ENCODE data around the gene CPB2. TPM values are rescaled to one million over a fixed set of nuclear protein-coding genes. Genes with fewer than 3 reads are reported as not detected.

The CPB2 gene
- total and polyA plus RNA-seq, 10 donors: not detected

- Histone ChIP-seq H3K27me3 (replicated peaks in 1 of 7) (no peaks in the 10 kb centered on the region), H3K27ac (no peak overlapping the region), H3K9me3 (peaks cover 0 to 7% (median 6%) of the 10 kb centered on the region in 8 donors), H3K36me3 (peaks cover 0 to 44% (median 3%) of the 10 kb centered on the region in 6 donors), H3K4me3 (no peak overlapping the region), H3K4me1 (peaks cover 0 to 3% (median 0%) of the 10 kb centered on the region in 6 donors)
- DNase-seq: no peak
- WGBS, 5 donors: 94 to 99% (median 98%) methylated on average over 4 of the region's 4 CpGs
- intact Hi-C loops (cut with DNase I; ENCODE audit: low total_unique reads): no loop called here
- no peak for TF ChIP-seq CTCF (IDR thresholded peaks at IDR 0.05 in 8 of 11, conservative IDR thresholded peaks at IDR 0.05 in 3 of 11)
Observed at GRCh38 chr13:46025157-46025556, 79.7 kb downstream of the CPB2 start.

- TF ChIP-seq POLR2AphosphoS5 (IDR thresholded peaks at IDR 0.05) (no peak), POLR2A (IDR thresholded peaks at IDR 0.05) (no peak), CTCF (IDR thresholded peaks at IDR 0.05 in 8 of 11, conservative IDR thresholded peaks at IDR 0.05 in 3 of 11) (no peak)
- WGBS, 5 donors: 91 to 99% (median 95%) methylated on average over 2 of the region's 2 CpGs
Observed at GRCh38 chr13:46022481-46022880, 82.4 kb downstream of the CPB2 start.

GRCh38 chr13:46016216-46016615 lies 88.6 kb downstream of the CPB2 start:
- no peaks in the 10 kb centered on the region for H3K9me3 ChIP-seq
- H3K4me1 ChIP-seq: peaks cover 0 to 11% (median 0%) of the 10 kb centered on the region in 6 donors
- no peak overlapping the region for H3K4me3 ChIP-seq
- no peak for DNase-seq
- peaks cover 0 to 93% (median 38%) of the 10 kb centered on the region in 6 donors for H3K36me3 ChIP-seq
- no peak overlapping the region for H3K27ac ChIP-seq
- TF ChIP-seq POLR2A (IDR thresholded peaks at IDR 0.05): no peak
- no peak for TF ChIP-seq POLR2AphosphoS5 (IDR thresholded peaks at IDR 0.05)
- TF ChIP-seq CTCF (IDR thresholded peaks at IDR 0.05 in 8 of 11, conservative IDR thresholded peaks at IDR 0.05 in 3 of 11): no peak
- H3K27me3 ChIP-seq (replicated peaks in 1 of 7): no peaks in the 10 kb centered on the region
- intact Hi-C loops (cut with DNase I; ENCODE audit: low total_unique reads): no loop called here

More at GRCh38 chr13:46022481-46022880, 82.4 kb downstream of the CPB2 start:
- no peak for DNase-seq
- no peak overlapping the region for H3K4me3 ChIP-seq
- no peaks in the 10 kb centered on the region for H3K9me3 ChIP-seq
- no peak overlapping the region for H3K27ac ChIP-seq
- no peaks in the 10 kb centered on the region for H3K27me3 ChIP-seq (replicated peaks in 1 of 7)
- H3K36me3 ChIP-seq: peaks cover 0 to 62% (median 21%) of the 10 kb centered on the region in 6 donors
- peaks cover 0 to 3% (median 0%) of the 10 kb centered on the region in 6 donors for H3K4me1 ChIP-seq
- intact Hi-C loops (cut with DNase I; ENCODE audit: low total_unique reads): no loop called here

- intact Hi-C loops (cut with DNase I; ENCODE audit: low total_unique reads): no loop called here
- no peak for DNase-seq
- H3K4me1 ChIP-seq: peaks cover 0 to 11% (median 0%) of the 10 kb centered on the region in 6 donors
- 54 to 83% (median 67%) methylated on average over 3 of the region's 3 CpGs for WGBS, 5 donors
- H3K4me3 ChIP-seq: no peak overlapping the region
- H3K27ac ChIP-seq: no peak overlapping the region
- H3K27me3 ChIP-seq (replicated peaks in 1 of 7): no peaks in the 10 kb centered on the region
- no peaks in the 10 kb centered on the region for H3K9me3 ChIP-seq
- TF ChIP-seq POLR2AphosphoS5 (IDR thresholded peaks at IDR 0.05) (no peak), CTCF (IDR thresholded peaks at IDR 0.05 in 8 of 11, conservative IDR thresholded peaks at IDR 0.05 in 3 of 11) (no peak), POLR2A (IDR thresholded peaks at IDR 0.05) (no peak)
- H3K36me3 ChIP-seq: peaks cover 0 to 100% (median 41%) of the 10 kb centered on the region in 6 donors
Observed at GRCh38 chr13:46015366-46015765, 89.5 kb downstream of the CPB2 start.
